ENCODE results near the gene IMPG2.

Gene IMPG2

DNA sequence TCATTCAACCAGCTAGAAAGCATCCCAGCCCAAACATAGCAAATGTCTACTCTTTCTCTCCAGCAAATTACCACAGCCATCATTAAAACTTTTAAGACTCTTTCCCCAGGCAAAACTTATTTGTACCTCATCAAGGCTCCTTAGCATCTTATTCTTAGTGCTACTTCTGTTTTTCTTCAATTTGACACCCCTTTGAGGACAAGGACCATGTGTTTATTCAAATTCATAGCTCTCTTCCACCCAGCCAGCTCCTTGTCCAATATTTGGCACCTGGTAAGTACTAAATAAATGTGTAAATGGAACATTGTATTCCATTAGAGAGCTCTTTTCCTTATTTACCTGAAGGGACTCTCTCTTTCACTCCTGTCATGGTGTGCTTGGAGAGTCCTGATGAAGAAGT is 89.8 kb downstream of the IMPG2 start:
- DNase-seq, result no peak

DNA sequence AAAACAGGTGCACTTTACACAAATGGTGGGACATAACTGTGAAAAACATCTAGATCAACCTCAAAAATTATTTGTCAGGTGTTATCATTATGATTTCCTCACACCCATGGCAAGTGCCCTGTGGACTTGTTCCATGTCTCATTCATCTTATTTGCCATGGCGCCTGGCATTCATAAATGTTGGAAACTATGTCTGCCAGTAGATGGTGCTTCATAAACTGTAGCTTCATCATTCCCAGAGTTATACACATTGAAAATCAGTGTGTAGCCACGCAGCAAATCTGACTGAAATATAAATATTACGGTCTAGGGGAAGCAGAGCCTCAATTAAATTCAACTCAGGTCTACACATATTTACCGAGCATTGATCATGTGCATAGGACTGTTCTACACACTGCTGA is 90.7 kb downstream of the IMPG2 start:
- no peak for DNase-seq

DNA sequence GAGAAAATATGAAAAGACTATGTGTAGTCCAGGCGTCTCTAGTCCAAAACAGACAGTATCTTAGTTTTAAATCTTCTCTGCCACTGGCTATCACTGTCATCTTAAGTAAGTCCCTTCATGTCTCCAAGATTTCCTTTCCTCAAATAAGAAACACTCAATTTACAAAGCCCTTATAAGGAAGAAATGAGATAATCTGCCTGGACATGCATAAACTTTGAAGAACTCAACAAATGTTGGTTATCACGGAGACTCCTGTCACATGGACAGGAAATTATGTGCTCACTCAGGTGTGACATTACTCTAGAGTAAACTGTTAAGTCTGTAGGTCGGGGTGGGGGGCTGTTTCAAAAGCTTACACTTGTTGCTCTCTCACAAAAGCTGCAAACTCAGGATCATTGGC is 91.9 kb downstream of the IMPG2 start:
- DNase-seq, result no peak

GRCh38 chr3:101224739-101225138 is 95.6 kb downstream of the IMPG2 start:
- no peak for DNase-seq

DNA sequence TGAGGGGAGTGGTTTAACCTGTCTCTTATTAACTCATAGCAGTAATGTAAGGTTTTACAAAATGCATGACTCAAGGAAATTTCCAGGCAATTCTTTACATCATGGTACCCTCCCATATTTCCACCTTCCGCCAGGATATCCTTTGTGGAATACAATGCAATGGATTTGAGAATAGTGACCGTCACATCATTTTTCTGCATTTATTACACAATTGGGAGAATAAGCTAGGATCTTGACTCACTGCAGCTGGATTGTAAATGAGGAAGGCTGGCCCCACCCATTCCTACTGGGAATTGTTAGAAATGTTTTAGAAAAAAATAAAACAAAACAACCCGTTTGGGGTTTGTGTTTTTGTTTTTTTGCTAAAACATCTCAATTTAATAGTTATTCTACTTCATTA is 97.4 kb downstream of the IMPG2 start:
- DNase-seq, result no peak

- DNase-seq, result no peak
These were observed 100.4 kb downstream of the IMPG2 start for GRCh38 chr3:101219842-101220560.

GRCh38 chr3:101217472-101218245 is 102.7 kb downstream of the IMPG2 start:
- DNase-seq, result no peak

DNA sequence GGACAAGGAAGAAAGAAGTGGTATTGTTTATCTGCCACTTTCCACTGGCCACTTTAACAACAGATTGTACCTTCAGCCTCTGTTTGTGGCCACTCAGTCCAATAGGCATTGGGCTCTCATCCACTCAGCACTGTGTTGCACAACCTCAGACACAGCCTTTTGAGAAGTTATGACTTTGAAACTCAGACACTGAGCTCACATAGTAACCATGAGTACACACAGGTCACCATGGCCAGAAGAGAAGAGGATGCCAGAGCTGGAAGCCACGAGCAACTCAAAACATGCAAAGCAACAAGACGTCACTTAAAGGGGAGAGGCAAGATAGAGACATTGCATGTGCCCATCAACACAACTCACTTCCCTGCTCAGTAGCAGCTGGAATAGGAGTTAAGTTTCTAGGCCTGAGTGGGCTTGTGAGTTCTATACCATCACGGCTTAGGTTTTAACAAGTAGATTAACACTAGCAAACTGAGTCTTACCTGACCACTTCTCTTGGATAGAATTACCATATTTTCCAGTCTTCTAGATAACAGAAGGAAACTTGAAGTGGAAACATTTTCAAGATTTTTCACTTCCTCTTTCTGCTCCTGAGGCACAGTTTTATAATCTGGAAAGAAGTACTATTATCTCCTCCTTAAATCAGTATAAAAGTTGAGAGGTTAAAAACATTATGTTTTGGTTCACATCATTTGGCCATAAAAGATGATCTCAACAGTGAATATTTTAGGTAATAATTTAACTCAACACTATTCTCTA is 103.5 kb downstream of the IMPG2 start:
- no peak for DNase-seq

DNA sequence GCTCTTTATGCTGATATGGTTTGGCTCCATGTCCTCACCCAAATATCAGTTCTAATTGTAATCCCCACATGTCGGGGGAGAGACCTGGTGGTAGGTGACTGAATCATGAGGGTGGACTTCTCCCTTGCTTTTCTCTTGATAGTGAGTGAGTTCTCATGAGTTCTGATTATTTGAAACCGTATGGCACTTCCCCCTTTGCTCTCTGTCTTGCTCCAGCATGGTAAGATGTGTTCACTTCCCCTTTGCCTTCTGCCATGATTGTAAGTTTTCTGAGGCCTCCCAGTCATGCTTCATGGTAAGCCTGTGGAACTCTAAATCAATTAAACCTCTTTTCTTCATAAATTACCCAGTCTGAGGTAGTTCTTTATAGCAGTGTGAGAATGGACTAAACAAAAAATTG is 107.6 kb downstream of the IMPG2 start:
- DNase-seq, result no peak

GRCh38 chr3:101204246-101204645 is 116.1 kb downstream of the IMPG2 start:
- DNase-seq, result no peak

DNA sequence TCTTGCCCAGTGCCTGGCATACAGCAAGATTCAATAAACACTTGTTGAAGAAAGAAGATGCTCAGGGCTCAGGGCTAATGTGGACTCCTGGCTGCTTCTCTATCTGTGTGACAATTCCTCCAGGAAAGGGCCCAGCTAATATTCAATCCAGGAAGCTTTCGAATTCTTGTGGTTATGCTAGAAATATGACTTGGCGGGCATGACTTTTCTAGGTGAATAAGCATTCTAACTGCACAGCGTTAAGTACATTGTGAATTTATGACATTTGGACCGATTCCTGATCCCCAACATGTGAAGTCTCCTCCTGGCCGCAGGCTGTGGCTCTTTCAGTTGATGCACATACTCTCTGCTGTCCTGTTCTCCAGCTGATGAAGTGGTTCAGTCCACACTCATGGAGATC is 117.0 kb downstream of the IMPG2 start:
- no peak for DNase-seq

DNA sequence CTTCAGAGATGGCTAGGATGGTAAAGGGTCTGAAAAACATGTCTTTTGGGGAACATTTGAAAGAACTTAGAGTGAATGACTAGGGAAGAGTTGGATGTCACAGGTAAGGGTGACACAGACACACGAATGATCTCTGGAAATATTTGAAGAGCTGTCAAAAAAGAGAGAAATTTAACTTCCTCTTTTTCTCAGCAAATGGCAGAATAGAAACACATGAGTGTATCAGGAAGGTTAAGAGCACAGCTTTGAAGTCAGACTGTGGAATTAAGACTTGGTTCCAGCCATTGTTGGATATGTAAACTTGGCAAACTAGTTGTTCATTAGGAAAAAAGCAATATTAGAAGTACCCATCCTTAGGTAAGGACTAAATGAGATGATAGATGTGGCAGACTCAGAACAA is 117.7 kb downstream of the IMPG2 start:
- DNase-seq, result no peak

DNA sequence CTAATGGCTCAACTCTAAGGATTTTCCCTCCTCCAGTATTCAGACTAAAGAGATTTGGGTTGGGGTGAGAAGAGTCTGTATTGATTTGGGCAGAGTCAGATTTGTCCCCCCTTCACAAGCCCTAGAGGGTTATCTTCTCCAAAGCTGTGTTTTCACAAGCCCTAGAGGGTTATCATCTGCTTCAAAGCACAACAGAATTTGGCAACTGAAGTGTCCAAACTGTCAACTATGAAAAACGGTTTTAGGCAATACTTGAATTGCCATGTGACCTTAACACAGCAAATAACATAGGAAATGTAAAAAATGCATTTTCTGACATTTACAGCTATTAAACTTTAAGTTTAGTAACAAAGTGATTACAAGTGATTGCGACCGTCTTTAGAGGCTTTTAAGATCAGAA is 119.9 kb downstream of the IMPG2 start:
- DNase-seq, result no peak

GRCh38 chr3:101195951-101196713 is 124.2 kb downstream of the IMPG2 start:
- DNase-seq, result peak; percentile 41

- DNase-seq, result no peak
These were observed 126.0 kb downstream of the IMPG2 start for GRCh38 chr3:101194392-101194791.

DNA sequence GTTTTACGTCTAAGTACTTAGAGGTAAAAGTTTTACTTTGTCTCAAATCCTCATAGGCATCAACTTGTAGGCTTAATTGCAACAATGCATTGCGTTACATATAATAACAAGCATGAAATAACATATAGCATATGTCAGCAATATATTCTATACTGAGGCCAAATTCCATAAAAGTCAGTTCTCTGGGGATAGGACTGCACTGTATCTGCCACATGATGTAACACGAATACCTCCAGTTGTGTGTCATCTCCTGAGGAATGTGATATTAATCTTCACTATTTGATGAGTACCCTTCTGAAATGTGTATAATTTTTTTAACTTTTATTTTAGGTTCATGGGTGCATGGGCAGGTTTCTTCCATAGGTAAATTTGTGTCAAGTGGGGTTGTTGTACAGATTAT is 126.4 kb downstream of the IMPG2 start:
- no peak for DNase-seq

DNA sequence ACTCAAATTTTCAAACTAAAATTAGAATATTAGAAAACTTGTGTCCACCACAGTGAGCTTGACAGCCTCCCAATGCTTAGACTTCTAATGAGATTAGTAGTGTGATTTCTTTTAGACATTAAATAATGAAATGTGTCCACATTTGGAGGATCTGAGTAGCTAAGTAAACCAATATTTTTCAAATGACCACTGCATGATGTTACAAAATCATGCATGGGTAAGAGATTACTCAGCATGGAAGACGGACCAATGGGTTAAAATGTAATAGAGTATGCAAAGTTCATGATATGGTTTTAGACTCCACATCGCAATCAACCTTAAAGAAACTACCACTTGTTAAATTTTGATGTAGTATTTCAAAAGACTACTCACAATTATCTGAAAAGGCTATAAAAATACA is 130.6 kb downstream of the IMPG2 start:
- DNase-seq, result no peak

DNA sequence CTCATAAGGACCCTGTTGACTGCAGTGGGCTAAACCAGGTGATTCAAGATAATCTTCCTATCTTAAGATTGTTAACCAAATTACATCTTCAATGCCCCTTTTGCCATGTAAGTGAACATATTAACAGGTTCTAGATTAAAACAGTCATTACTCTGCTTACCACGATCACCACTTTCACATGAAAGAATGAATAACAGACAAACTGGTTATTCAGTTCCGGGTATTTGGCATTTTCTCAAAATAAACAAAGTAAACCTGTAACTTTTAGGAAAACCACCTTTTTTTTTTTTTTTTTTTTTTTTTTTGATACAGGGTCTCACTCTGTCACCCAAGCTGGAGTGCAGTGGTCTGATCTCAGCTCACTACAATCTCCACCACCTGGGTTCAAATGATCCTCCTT is 131.2 kb downstream of the IMPG2 start:
- no peak for DNase-seq

- DNase-seq, result no peak
These were observed 135.0 kb downstream of the IMPG2 start for GRCh38 chr3:101185341-101185740.

- no peak for DNase-seq
These were observed 136.3 kb downstream of the IMPG2 start for GRCh38 chr3:101184111-101184510.

DNA sequence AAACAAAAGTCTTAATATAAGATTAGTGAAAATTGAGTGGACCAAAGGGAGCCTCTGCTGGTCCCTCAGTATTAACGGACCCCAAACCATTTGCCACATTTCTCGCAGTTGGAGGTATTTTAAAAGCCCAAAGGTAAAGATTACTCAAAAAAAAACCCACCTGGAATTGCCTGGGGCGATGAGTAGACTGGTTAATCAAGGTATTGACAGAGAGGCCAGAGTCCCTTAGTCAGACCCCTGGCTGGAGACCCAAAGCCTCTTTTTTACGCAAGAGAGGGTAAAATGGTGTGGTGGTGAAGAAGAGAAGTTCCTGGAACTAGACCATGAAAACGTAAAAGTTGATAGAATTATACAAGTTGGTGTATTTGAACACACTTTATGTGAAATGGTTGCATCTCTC is 137.2 kb downstream of the IMPG2 start:
- no peak for DNase-seq

DNA sequence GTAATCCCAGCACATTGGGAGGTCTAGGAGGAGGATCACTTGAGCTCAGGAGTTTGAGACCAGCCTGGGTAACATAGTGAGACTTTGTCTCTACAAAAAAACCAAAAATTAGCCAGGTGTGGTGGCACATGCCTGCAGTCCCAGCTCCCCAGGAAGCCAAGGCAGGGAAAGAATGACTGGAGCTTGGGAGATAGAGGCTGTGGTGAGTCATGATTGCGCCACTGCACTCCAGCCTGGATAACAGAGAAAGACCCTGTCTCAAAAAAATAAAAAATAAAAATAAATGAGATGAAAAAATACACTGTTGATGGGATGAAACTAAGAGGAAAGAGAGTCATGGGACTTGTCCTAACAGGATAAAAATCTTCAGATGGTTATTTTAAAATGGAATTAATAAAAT is 137.6 kb downstream of the IMPG2 start:
- no peak for DNase-seq

DNA sequence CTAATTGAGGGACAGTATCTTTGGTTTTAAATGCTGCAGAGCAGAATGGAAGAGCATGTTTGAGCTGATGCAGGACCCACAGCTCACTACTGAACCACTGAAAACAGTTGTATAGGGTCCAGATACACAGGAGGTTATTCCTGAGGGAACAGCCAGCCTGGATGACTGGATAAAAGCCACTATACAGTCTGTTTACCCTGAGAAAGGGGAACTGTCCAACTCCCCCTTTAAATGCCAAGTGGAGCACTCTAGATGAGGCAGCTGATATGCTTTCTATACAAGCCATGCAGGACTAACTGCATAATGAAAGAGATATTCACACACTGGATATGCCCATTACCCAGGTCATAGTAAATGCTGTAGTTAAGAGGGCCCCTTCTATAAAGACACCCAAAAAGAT is 138.6 kb downstream of the IMPG2 start:
- no peak for DNase-seq

Measured in RPMI8226 (cell line).